ENCODE measurements around the gene STT3B.
"Not testable (repeated sequence)": the region's sequence is repeated elsewhere in the genome, so short reads cannot be mapped to it uniquely, and the experiment has no call there.

Gene STT3B
- total RNA-seq, result 363 to 401 (median 371) reads per million in 3 experiments

- DNase-seq, result no peak
These were observed at the start of gene STT3B for GRCh38 chr3:31532587-31533168. Gene STT3B, plus strand, starts transcription at chr3:31532925. Its CDS starts 74 bp downstream, at chr3:31532999.

- no peak for DNase-seq
These were observed 48.9 kb upstream of the STT3B start for GRCh38 chr3:31483776-31484175.

DNA sequence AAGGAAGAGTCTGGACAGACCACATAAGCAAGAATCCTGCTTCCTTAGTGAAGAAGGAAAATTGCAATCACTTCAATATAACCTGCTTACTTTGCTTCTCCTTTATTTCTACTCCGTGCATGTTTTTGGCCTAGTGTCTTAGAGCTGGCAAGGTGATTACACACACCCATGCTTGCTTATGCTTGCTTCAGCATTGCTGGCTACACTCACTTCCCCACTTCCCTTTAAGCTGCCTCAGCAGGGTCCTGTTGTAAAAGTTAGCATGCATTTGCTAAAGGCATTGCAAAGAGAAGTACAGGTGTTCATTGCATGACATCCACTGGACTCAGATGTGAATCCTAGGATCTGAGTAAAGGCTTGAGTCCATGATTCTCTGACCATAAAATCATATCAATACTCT, 47.5 kb upstream of the STT3B start:
- DNase-seq, result no peak

DNA sequence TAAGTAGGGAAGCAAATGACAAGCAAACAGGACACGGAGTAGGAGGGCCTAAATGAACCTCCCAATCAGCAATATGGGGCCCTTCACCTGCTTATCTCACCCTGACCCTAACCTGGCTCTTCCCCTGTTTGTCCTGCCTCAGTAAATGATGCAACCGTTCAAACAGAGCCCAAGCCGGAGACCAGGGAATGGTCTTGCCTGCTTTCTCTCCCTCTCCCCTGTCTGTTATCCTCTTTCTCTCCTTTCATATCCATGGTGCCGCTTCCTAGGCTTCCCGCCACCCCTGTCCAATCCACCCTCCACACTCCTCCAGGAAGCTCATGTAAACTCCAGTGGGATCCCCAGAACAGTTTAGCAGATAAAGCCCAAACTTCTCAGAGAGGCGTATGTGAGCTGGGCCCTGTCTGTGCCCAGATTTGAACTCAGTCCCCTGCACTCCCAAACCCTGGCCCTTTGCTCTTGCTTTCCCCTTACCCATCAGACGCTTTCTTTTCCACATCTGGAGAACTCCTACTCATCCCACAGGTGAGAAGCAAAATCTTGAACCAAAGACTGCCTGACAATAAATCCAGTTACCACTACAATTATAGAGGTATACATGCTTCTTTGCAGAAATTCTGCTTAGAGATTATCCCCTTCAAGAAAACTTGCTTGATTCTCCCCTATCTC, 45.7 kb upstream of the STT3B start:
- no peak for DNase-seq

DNA sequence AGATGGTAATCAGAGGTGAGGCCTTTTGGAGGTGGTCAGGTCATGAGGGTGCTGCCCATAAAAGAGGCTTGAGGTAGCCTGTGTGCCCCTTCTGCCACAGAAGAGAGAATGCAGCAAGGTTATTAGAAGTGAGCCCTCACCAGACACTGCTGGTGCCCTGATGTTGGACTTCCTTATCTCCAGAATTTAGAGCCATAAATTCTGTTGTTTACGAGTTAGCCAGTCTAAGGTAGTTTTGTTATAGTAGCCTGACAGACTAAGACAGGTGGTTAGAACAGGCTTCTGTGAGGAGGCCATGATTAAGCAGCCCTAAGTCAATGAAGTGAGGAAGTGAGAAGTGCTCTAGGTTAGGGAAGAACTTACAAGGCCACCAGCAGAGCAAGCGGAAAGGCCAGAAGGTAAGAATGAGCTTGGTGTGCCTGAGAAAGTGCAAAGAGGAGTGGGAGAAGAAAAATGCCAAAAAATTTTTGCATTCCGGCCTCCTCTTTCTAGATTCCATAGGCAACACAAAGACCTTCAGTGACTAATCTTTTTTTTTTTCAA, 44.2 kb upstream of the STT3B start:
- no peak for DNase-seq

DNA sequence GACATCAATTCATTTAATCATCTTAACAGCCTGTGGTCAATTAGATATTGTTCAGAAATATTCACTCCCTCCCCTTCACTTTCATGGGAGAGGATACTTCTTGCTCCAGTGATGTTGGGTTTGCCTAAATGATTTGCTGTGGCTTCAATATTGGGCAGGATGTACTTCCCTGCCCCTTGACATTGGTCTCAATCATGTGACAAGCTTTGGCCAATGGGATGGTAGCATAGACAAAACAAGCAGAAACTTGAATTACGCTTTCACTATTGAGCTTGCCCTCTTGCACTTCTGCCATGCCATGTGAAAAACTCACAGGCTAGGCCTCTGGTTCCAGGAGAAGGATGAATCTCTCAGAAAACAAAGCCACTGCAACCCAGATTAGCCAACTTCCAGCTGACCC, 42.2 kb upstream of the STT3B start:
- no peak for DNase-seq

DNA sequence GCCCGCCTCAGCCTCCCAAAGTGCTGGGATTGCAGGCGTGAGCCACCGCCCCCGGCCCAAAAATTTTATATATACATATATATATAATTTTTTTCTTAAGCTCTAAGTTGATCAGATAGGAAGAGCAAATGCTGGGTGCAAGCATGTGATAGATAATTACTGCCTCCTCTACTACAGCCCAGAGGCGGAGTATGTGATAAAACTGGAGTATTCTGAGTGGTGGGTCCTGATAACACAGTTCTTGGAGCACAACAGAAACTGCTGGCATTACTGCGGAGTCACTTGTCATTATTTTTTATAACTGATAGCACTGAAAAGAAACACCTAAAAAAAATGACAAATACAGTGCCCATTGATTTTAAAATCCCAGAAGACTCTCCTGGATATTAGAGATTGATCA, 41.1 kb upstream of the STT3B start:
- DNase-seq, result no peak

DNA sequence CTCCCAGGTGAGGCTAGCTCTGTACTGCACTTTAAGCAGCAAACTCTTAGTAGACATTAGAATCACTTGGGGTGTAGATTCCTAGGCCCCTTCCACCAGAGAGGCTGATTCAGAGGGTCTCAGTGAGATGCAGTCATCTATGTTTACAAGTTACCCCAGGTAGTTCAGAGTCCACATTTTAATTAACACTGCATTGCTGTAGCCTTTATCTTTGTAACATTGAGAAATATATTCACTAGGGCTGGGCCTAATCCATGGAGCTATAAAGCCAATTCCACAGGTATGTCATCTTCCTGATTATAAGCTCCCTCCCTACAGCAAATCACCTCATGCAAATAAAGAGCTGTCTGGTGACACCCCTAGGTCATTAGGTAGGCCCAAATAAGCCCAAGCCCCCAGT, 39.6 kb upstream of the STT3B start:
- DNase-seq, result no peak

- DNase-seq, result no peak
These were observed 36.6 kb upstream of the STT3B start for GRCh38 chr3:31495971-31496665.

DNA sequence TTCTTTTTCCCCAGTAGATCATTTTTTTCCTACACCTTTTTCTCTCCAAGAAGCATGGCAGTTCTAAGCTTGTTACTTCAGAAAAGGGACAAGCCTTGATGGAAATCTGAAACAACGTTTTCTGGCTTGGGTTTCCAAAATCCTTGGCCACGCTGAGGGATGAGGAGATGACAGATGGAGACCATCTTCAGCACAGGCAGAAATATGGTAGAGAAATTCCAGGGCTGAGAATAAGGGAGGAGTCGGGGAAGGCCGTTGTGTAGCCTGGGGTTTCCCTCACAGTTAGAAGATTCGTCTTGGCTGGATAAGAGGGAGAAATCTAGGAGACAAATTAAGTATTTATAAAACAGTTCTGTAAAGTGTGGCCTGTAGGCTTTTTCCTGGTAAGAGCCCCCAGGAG, 33.9 kb upstream of the STT3B start:
- no peak for DNase-seq

DNA sequence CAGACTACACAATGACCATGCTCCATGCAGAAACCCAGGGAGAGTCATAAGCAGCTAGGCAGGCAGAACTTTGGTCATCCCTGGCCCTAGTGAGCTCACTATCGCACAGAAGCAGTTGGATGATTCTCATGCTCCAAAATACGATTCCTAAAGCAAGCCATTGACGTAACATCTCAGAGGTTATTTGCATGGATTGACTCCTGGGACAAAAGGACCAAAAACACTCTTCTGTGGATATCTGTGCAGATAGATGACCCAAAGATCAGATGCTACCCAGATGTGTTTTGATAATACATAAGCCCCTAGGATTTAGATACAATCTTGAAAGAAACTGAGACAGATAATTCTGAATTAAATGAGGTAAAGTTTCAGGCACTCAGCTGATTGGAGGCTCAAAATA, 33.4 kb upstream of the STT3B start:
- DNase-seq, result no peak

DNA sequence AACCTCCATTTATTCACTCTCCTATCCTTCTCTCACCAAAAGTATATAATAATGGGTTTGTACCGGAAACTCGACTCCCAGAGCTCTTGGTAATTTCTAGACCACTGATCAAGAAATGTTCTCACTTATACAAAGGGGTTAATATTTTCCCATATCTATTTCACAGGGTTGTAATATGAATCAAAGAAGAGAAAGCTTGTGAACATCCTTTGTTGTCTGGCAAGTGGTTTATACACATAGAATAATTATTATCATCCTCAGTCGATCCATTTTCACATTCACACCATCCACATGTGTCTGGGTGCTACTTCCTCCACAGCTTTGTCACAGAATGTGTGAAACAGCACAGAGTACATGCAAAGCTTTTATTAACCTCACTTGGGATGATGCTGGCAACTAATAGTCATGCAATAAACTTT, 29.9 kb upstream of the STT3B start:
- no peak for DNase-seq

DNA sequence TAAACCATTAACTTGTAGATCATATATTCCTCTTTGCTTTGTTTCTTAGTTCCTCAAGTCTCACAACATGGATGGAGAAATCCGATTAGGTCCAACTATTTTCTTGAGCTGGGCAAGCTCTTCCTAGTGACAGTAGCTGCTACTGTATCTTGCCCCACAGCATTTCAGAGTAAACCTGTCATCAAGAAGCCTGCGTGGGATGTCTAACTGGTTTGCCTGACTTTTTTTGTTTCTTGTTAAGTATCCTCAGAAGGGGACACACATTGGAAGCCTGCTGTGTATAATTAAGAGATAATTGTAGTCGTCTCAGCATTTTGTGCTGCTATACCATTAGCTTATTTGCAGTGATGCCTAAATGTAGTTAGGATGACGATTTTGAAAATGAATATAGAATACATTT, 29.3 kb upstream of the STT3B start:
- no peak for DNase-seq

GRCh38 chr3:31504230-31504629, 28.5 kb upstream of the STT3B start:
- DNase-seq, result no peak

DNA sequence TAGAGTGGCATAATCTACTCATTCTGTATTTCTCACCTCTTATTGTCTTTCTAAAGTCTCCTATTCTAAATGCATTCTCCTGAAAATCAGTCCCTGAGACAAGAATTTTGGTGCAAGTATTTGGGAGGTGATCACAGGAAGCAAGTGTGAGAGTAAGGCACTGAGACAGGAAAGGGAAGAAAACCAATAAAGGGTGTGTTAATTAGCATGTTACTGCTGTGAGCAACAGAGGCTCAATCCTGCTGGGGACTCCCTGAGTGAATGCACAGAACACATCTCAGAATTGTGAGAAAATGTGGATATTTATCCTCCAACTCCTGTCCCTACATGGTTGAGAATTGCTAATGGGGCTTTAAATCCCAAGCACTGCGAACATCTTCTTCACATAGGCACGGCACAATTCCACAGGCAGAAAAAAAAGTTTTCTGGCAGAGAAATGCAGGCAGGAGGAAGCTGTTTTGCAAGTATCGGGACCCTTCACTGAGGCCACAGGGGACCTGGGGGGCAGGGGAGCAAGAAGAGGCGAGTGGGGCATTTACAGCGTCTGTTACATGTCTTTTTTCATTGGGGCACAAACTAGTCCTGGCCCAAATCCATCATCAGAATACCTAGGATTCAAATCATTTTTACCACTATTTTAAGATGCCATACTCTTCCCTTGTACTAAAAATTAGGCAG, 27.2 kb upstream of the STT3B start:
- no peak for DNase-seq

- DNase-seq, result not testable (repeated sequence)
These were observed 26.2 kb upstream of the STT3B start for GRCh38 chr3:31506515-31506914.

- DNase-seq, result no peak
These were observed 24.1 kb upstream of the STT3B start for GRCh38 chr3:31508452-31509146.

DNA sequence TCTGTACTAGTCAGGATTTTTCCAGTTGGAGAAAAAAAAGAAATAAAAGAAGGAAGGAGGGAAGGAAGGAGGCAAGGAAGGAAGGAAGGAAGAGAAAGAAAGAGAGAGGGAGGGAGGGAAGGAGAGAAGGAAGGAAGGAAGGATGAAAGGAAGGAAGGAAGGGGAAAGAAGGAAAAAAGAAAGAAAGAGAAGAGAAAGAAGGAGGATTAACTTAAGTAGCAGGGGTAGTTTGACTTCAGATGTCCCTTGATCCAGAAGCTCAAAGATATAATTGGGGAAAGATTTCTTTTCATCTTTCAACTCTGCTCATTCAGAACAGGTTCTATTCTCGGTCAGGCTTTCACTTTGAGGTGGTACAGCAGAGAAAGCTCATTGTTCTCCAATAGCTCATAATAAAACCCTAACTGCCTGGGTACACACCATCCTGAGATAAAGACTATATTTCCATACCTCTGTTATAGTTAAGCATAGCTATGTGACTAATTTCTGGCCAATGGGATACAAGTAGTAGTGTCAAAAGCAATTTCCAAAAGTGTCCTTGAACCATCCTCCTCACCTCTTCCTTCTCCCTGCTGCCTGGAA, 23.5 kb upstream of the STT3B start:
- no peak for DNase-seq

DNA sequence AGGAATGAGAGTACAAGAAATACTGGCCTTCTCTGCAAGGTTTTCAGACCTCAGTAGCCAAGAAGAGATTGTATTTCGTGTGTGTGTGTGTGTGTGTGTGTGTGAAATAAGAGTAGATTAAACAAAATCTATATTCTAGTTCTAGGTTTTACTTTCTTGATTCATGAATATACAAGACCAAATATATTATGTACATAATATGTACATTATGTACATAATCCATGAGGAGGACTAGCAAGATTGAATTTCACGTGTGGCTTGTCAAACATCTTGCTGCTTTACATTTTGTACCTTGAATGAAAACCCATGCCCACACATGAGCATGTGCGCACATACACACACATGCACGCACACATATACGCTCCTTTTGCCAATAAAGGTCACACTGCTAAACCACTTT, 18.2 kb upstream of the STT3B start:
- no peak for DNase-seq

DNA sequence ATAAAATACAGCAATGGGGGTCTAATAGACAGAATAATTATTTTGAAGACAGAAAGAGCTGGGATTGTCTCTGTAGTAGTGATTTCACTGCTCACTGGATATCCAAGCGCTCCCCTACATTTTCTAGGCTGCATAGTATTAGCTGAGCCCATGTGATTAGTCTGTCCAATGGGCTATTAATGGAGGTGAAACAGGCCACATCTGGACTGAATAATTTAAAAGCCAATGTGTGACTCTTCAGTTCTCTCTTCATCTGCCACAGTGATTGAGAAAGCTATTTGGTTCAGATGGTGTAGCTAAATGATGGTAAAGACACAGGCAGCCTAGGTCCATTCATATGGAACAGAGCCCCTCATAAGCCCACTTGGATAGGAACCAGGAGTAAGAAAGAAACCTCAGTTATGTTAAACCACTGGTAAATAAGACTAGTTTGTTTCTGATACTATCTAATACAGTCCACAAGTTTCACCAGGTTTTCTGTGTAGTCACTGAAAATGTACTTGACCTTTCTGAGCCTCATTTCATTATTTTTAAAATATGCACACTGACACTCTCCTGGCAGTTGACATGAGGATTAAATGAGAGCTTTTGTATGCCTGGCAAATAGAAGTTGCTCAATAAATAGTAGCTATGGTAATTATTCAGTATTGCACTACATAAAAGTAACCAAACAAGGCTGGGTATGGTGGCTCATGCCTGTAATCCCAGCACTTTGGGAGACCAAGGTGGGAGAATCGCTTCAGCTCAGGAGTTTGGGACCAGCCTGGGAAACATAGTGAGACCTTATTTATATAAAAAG, 17.0 kb upstream of the STT3B start:
- no peak for DNase-seq

DNA sequence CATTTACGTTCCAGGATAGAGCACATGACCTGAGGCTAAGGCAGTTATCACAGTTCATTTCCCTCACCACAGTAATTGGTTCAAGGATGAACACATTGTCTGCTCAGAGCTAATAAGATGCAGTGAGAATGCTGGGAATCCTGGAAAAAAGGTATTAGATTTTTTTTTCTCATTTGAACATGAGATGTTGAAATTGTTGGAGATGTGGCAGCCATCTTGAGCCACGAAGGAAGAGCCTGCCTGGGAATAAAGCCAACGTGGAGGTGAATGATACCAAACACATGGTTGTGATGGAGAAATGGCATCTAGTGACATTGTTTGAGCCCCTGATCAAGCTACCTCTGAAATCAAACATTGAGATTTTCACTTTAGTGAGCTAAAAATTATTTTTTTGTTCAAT, 16.0 kb upstream of the STT3B start:
- DNase-seq, result no peak

GRCh38 chr3:31521468-31521867, 11.3 kb upstream of the STT3B start:
- no peak for DNase-seq
